ENCODE results near the gene CHAT.

CHAT gene

GRCh38 chr10:49689882-49690510 lies 76.2 kb downstream of the CHAT start:
- no peak for DNase-seq

DNA sequence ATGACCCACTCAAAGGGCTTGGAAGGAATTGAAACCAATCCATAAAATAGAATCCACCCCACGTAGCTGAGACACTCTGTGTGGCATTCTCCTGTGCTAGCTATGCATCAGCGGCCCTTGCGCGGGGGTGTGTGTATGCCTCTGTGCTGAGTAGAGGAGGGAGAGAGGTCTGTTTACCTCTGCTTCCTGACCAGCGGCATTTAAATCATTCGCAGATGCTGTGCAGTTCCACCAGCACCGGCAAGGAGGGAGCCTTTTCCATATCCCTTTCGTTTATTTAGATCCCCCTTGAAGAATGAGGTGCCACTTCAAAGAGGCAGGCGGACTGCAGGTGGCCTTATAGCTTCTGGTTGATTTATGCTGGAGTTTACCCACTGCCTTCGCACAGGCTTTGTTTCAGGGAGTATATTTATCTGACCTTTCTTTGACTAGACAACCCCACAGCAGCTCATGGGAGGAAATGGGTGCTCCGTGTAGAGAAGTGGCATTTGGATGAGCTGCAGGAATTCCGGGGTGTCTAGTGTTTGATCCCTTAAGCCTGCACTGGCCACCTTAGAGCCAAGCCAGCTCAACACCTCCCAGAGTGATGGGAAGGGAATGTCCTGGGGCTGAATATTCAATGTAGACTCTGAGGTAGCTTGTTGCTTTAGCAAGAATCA lies 77.0 kb downstream of the CHAT start:
- no peak for DNase-seq

DNA sequence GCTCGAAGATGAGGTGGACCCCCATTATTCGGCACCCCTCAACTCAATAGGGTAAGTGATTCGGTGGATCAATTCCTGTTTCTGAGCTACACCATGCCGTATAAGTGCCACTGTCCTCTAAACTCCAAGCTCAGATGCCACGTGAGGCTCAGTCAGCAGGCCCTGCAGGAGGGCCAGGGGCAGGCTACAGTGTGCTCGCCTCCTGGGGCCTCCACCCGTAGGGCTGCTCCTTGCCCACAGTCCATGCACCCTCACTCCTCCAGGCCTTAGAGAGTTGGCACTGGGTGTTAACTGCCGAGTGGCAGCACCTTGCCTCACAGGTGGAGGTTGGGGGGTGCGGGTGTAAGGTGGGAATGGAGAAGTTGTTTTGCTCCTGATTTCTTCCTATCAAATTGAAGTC lies 77.8 kb downstream of the CHAT start:
- no peak for DNase-seq

- no peak for DNase-seq
These were observed 80.6 kb downstream of the CHAT start for GRCh38 chr10:49694466-49694865.

DNA sequence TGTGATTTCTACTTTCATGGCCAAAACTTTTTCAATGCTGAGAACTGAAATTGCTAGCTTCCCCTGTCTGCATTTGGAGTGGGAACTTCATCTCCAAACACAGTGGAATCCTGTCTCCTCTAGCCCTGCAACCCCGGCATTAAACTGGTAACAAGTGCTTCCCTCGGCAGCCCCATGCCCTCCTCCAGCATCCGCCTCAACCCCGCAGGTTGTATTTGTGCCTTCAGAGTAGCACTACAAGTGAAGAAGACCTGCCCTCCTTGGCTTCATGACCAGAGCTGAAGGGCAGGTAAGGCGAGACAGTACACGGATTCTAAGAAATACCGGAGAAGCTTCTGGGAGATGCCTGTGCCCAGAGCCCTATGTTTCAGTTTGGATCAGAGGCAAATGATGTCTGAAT lies 82.5 kb downstream of the CHAT start:
- no peak for DNase-seq

DNA sequence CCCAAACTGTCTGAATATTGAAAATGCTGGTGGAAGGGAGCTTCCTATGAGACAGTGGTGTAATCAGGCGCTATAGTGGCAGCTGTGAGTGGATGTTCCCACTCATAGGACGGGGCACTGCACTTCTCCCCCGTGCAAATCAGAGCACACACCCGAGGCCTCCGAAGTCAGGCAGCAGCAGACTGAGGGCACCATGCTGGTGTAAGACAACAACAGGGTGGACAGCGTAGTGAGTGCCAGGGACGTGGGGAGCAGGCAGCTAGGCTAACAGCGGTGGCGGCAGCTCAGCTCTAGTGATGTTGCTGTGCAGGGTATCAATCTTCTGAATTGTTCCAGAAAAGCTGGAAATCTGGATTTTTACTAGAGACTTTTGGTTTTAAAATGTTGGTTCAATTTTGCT lies 84.8 kb downstream of the CHAT start:
- DNase-seq, result no peak

DNA sequence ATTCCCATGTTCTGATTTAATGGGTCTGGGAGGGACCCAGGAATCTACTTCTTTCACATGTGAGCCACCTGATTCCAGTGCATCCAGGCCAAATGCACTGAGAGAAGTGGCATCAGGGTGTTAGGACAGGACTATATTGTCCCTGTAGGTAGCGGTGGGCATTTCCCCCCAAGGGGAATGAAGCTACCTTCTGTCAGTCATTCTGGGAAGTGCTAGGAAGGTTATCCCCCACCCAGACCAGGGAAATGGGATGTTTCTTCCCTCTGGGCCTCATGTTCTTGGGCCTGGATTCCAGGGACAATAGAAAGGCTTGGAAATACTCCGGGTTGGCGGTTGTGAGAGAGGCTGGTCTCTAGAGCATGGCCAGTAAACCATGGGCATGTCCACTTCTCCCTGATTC lies 86.4 kb downstream of the CHAT start:
- DNase-seq, result no peak

- no peak for DNase-seq
These were observed 87.2 kb downstream of the CHAT start for GRCh38 chr10:49700997-49701396.

DNA sequence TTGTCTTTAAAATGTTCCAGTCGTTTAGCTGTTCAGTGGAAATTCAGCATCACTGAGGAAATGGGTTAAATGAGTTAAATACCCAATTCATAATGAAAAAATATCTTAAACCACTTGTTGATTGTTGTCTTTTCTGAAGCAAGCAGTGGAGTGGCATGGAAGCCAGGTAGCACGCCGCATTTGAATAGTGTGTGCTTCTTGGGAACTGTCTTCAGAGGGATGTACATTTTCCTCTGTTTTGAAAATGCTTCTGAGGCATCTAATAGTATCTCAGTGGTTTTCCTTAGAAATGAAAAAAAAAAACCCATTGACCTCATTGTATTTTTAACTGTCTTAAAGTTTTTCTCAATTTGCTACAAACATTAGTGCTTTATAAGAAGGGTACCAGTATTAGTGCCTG lies 93.7 kb downstream of the CHAT start:
- no peak for DNase-seq

DNA sequence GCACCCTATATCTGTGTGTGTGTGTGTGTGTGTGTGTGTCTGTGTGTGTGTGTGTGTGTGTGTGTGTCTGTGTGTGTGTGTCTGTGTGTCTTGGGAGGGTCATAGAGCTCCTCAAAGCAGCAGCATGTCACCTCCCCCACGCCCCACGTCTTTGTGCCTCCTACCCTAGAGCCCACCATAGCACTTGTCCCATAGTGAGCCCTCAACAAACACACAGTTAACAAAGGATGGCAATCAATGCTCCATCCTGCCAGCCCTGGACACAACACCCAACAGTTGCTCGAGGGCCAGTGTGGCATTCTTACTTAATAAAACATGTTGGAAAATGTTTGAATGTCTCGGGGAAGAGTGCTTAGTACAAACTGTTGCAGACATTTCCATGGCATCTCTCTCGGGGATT lies 96.1 kb downstream of the CHAT start:
- DNase-seq, result no peak

GRCh38 chr10:49710966-49711365 lies 97.1 kb downstream of the CHAT start:
- no peak for DNase-seq

- no peak for DNase-seq
These were observed 97.6 kb downstream of the CHAT start for GRCh38 chr10:49711481-49711880.

- no peak for DNase-seq
These were observed 99.4 kb downstream of the CHAT start for GRCh38 chr10:49713266-49713665.

All from inflammatory macrophage treated with lipopolysaccharide for 1 hour (primary cell).